ENCODE measurements around the gene PSD4. TPM values are rescaled to one million over a fixed set of nuclear protein-coding genes. Genes with fewer than 3 reads are reported as not detected.

PSD4 gene
- total RNA-seq, 1 donor from 2014 or later: 1.6 TPM

DNA sequence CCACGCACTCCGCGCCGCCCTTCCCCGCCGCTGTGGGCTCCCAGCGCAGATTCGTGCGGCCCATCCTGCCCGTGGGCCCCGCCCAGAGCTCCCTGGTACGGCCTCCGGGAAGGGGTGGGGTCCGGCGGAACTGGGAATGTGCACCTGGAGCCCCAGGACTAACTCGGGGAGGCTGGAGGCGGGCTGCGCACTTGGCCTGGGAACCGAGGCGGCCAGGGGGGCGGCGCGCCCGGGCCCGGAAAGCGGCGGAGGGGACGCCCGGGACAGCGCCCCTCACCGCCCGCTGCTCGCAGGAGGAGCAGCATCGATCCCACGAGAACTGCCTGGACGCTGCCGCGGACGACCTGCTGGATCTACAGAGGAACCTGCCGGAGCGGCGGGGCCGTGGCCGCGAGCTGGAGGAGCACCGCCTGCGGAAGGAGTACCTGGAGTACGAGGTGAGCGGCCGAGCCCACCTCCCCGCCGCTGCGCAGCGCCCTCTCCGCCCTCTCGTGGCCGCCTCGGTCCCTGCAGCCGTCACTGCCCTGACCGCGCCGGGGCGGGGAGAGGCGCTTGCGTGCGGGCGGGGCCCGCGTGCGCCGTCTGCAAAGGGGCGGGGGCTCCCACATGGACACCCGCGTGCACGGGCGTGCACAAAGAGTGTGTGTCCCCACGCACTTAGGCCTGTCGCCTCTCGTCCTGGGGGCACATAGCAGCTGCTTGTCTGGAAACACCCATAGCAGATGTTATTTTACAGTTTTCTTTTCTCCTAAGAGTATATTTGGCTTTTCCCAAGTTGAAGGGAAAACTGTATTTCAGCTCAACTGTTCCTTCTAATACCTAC is 25.2 kb downstream of the PSD4 start:
- peaks cover 0 to 11% (median 6%) of the 10 kb centered on the region in 3 donors for H3K4me1 ChIP-seq (ENCODE audit: control insufficient read depth in 3 of 3, insufficient read depth in 3 of 3, low read length in 3 of 3)
- H3K27ac ChIP-seq (ENCODE audit: low read depth, low read length): no peak overlapping the region
- no peaks in the 10 kb centered on the region for H3K27me3 ChIP-seq (ENCODE audit: control insufficient read depth in 3 of 3, insufficient read depth in 3 of 3, low read length in 3 of 3)
- H3K36me3 ChIP-seq (ENCODE audit: control insufficient read depth in 3 of 3, insufficient read depth in 3 of 3, low read length in 3 of 3): no peaks in the 10 kb centered on the region
- peak overlapping the region; percentile 63 to 84 (median 79) for H3K4me3 ChIP-seq (ENCODE audit: low read length in 3 of 3)
- H3K9ac ChIP-seq (ENCODE audit: low read depth in 1 of 3, low read length in 3 of 3): peak overlapping the region in 2 of 3 donors; percentile 59 to 74
- H3K9me3 ChIP-seq (ENCODE audit: control insufficient read depth in 3 of 3, low read length in 3 of 3): no peaks in the 10 kb centered on the region

DNA sequence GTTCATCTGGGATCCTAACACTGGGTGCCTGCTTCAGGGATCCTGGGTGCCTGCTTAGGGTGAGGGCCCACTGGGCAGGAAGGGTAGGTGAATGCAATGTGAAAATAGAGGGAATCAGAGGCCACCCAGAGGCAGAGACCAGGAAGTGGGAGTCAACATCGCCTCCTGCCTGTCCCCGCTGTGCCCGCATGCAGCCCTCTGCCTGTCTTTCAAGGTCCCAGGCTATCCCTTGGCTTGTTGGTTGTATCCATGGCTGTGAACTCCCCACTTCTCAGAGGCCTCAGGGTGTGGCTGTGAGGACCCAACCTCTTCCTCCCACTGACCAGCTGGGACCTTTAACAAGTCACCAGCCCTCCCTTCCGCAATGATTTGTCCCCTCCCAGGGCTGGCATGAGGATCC is 26.5 kb downstream of the PSD4 start:
- H3K27me3 ChIP-seq (ENCODE audit: control insufficient read depth in 3 of 3, insufficient read depth in 3 of 3, low read length in 3 of 3): no peaks in the 10 kb centered on the region
- H3K4me1 ChIP-seq (ENCODE audit: control insufficient read depth in 3 of 3, insufficient read depth in 3 of 3, low read length in 3 of 3): peaks cover 0 to 11% (median 6%) of the 10 kb centered on the region in 3 donors
- H3K9ac ChIP-seq (ENCODE audit: low read depth in 1 of 3, low read length in 3 of 3): no peak overlapping the region
- no peaks in the 10 kb centered on the region for H3K36me3 ChIP-seq (ENCODE audit: control insufficient read depth in 3 of 3, insufficient read depth in 3 of 3, low read length in 3 of 3)
- no peak overlapping the region for H3K4me3 ChIP-seq (ENCODE audit: low read length in 3 of 3)
- H3K27ac ChIP-seq (ENCODE audit: low read depth, low read length): no peak overlapping the region
- no peaks in the 10 kb centered on the region for H3K9me3 ChIP-seq (ENCODE audit: control insufficient read depth in 3 of 3, low read length in 3 of 3)

DNA sequence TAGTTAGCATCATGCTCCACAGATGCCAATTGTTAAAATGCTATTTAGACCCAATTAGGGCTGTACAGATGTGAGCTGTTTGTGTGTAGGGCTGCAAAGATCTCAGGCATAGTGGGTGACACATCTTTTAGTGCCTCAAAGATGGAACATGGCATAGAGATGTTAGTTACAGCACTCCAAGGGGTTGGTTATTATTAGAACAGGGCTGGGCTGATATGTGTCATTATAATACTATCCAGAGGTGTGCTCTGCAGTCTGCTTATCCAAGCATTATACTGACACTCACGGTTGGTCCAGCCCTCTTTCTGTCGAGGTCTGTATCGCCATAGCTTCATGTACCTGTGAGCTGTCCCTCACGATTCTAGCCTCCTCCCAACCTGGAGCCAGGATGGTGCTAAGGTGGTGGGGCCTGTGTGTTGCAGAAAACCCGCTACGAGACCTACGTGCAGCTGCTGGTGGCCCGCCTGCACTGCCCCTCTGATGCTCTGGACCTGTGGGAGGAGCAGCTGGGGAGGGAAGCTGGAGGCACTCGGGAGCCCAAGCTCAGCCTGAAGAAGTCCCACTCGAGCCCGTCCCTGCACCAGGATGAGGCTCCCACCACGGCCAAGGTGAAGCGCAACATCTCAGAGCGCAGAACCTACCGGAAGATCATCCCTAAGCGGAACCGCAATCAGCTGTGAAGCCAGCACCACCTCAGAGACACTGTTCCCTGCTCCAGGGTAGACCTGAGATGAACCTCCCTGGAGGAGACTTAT is 27.1 kb downstream of the PSD4 start:
- Histone ChIP-seq H3K9me3 (ENCODE audit: control insufficient read depth in 3 of 3, low read length in 3 of 3) (no peaks in the 10 kb centered on the region), H3K9ac (ENCODE audit: low read depth in 1 of 3, low read length in 3 of 3) (no peak overlapping the region), H3K27me3 (ENCODE audit: control insufficient read depth in 3 of 3, insufficient read depth in 3 of 3, low read length in 3 of 3) (no peaks in the 10 kb centered on the region), H3K4me1 (ENCODE audit: control insufficient read depth in 3 of 3, insufficient read depth in 3 of 3, low read length in 3 of 3) (peaks cover 0 to 11% (median 6%) of the 10 kb centered on the region in 3 donors), H3K27ac (ENCODE audit: low read depth, low read length) (no peak overlapping the region), H3K36me3 (ENCODE audit: control insufficient read depth in 3 of 3, insufficient read depth in 3 of 3, low read length in 3 of 3) (no peaks in the 10 kb centered on the region), H3K4me3 (ENCODE audit: low read length in 3 of 3) (no peak overlapping the region)

DNA sequence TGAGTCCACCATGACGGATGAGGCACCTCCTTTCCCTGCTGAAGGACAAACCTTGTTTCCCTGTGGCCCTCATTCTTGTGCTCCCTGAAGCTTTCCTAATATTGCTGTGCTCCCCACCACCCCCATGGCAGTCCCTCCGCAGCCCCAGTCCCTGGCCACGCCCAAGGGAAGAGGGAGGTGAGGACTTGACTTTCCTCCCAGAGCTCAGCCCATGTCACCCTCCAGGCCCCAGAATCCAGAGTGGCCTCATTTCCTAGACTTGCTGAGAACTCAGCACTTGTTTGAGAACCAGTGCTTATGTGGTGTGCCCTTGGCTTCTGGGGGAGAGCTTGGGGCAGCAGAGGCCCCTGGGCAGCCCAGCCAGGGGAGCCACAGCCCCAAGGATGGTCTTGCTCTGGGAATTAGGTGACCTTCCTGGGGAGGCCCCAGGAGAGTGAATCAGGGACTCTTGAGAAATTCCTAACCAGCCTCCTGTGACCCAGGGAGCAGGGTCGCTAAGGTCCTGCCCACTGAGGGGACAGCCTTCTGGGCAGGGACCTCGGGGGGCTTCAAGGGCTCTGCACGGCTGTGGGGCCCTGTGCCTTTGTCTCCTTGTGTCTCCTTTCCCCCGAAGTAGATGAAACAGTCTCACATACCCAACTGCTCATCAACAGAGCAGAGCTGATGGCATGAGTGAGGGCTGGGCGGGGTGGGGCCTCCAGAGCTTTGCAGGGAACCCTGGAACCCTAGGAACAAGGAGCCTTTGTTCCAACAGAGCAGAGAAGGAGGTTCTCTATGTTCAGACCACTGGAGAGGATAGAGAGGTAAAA is 27.9 kb downstream of the PSD4 start:
- Histone ChIP-seq H3K27me3 (ENCODE audit: control insufficient read depth in 3 of 3, insufficient read depth in 3 of 3, low read length in 3 of 3) (no peaks in the 10 kb centered on the region), H3K9me3 (ENCODE audit: control insufficient read depth in 3 of 3, low read length in 3 of 3) (no peaks in the 10 kb centered on the region), H3K4me1 (ENCODE audit: control insufficient read depth in 3 of 3, insufficient read depth in 3 of 3, low read length in 3 of 3) (peaks cover 0 to 11% (median 6%) of the 10 kb centered on the region in 3 donors), H3K36me3 (ENCODE audit: control insufficient read depth in 3 of 3, insufficient read depth in 3 of 3, low read length in 3 of 3) (no peaks in the 10 kb centered on the region), H3K27ac (ENCODE audit: low read depth, low read length) (no peak overlapping the region), H3K9ac (ENCODE audit: low read depth in 1 of 3, low read length in 3 of 3) (no peak overlapping the region), H3K4me3 (ENCODE audit: low read length in 3 of 3) (no peak overlapping the region)

DNA sequence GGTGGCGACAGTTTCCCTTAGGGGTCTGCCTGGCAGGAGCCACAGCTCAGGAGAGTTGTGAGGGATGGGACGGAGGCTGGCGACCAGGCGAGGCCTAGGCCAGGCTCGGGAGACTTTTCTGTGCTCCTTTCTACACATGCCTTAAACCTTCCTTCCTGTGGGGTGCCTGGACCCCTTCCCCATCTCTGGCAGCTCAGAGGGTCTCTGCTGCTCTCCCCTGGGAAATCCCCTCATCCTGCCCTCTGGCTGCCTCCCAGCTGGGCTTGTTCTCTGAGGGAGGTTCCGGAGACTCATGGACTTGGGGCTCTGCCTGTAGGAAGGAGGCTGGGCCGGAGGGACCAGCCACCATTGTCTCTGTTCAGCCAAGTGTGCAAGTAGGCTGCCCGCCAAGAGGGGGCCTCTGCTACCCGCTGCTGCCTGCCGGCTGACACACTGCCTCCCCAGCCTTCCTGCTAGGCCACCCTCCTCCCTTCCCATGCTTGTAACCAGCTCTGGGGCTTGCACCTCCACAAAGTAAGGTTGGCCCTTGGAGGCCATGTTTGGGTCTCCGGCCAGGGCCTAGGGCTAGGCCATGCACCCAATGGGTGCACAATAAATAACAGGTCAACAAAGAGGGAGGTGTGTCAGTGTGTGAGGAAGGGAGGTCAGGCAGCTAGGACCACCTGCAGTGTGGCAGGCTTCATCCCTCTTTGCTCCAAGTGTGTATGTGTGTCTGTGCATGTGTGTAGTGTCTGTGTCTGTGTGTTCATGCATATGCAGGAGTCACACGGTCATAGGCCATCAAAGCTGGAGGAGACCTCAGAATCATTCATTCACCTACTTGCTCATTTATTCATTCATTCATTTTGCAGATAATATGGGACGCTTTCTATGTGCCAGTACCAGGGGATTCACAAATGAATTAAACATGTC is 28.8 kb downstream of the PSD4 start:
- Histone ChIP-seq H3K9ac (ENCODE audit: low read depth in 1 of 3, low read length in 3 of 3) (no peak overlapping the region), H3K36me3 (ENCODE audit: control insufficient read depth in 3 of 3, insufficient read depth in 3 of 3, low read length in 3 of 3) (no peaks in the 10 kb centered on the region), H3K4me3 (ENCODE audit: low read length in 3 of 3) (no peak overlapping the region), H3K4me1 (ENCODE audit: control insufficient read depth in 3 of 3, insufficient read depth in 3 of 3, low read length in 3 of 3) (peaks cover 0 to 11% (median 6%) of the 10 kb centered on the region in 3 donors), H3K9me3 (ENCODE audit: control insufficient read depth in 3 of 3, low read length in 3 of 3) (no peaks in the 10 kb centered on the region), H3K27ac (ENCODE audit: low read depth, low read length) (no peak overlapping the region), H3K27me3 (ENCODE audit: control insufficient read depth in 3 of 3, insufficient read depth in 3 of 3, low read length in 3 of 3) (no peaks in the 10 kb centered on the region)

DNA sequence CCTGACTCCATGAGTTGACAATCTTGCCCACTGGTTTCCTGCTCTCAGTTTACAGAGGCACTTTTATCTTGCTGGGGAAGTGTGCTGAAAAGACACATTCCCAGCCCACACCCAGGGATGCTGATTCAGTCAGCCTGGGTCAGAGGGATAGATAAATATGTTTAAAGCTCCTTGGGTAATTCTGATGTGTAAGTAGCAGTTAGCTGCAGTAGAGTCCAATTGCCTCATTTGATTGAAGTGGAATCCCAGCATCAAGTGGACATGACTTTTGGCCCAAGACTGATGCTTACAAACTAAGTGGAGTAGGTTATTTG is 29.4 kb downstream of the PSD4 start:
- Histone ChIP-seq H3K36me3 (ENCODE audit: control insufficient read depth in 3 of 3, insufficient read depth in 3 of 3, low read length in 3 of 3) (no peaks in the 10 kb centered on the region), H3K9me3 (ENCODE audit: control insufficient read depth in 3 of 3, low read length in 3 of 3) (no peaks in the 10 kb centered on the region), H3K27ac (ENCODE audit: low read depth, low read length) (no peak overlapping the region)

DNA sequence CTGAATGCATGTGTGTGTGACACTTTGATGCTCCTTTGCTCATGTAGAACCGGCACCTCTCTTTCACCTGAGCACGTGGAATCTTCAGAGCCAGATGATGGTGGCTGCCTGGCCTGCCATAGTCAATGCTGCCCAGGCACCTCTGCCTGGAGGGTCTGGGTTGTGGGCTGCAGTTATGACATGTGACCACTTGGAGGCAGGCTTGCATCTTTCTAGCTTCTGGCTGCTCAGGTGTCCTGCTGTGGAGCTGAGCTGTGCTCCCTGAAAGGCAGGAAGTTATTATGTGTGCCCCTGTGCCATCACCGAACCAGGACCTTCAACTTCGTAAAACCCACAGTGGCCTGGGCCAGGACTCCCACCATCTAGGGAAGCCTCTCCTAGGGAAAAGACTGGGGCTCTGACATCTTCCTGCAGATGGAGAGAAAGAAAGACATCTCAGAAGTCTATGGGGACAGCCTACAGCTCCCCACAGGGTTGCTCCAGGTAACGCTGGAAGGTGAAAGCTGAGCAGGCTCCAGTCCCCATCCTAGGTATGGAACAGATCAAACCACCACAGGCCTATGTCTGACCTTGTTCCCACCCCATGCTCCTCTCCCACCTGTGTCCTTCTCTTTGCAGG is 30.2 kb downstream of the PSD4 start:
- no peak overlapping the region for H3K9ac ChIP-seq (ENCODE audit: low read depth in 1 of 3, low read length in 3 of 3)
- no peak overlapping the region for H3K4me3 ChIP-seq (ENCODE audit: low read length in 3 of 3)
- H3K36me3 ChIP-seq (ENCODE audit: control insufficient read depth in 3 of 3, insufficient read depth in 3 of 3, low read length in 3 of 3): no peaks in the 10 kb centered on the region
- H3K4me1 ChIP-seq (ENCODE audit: control insufficient read depth in 3 of 3, insufficient read depth in 3 of 3, low read length in 3 of 3): peaks cover 0 to 5% (median under 1%) of the 10 kb centered on the region in 3 donors
- H3K9me3 ChIP-seq (ENCODE audit: control insufficient read depth in 3 of 3, low read length in 3 of 3): no peaks in the 10 kb centered on the region
- H3K27ac ChIP-seq (ENCODE audit: low read depth, low read length): no peak overlapping the region
- H3K27me3 ChIP-seq (ENCODE audit: control insufficient read depth in 3 of 3, insufficient read depth in 3 of 3, low read length in 3 of 3): no peaks in the 10 kb centered on the region

More for the DNA sequence above, 29.4 kb downstream of the PSD4 start:
- no peak overlapping the region for H3K4me3 ChIP-seq (ENCODE audit: low read length in 3 of 3)
- H3K4me1 ChIP-seq (ENCODE audit: control insufficient read depth in 3 of 3, insufficient read depth in 3 of 3, low read length in 3 of 3): peaks cover 0 to 11% (median 6%) of the 10 kb centered on the region in 3 donors
- no peaks in the 10 kb centered on the region for H3K27me3 ChIP-seq (ENCODE audit: control insufficient read depth in 3 of 3, insufficient read depth in 3 of 3, low read length in 3 of 3)
- no peak overlapping the region for H3K9ac ChIP-seq (ENCODE audit: low read depth in 1 of 3, low read length in 3 of 3)

DNA sequence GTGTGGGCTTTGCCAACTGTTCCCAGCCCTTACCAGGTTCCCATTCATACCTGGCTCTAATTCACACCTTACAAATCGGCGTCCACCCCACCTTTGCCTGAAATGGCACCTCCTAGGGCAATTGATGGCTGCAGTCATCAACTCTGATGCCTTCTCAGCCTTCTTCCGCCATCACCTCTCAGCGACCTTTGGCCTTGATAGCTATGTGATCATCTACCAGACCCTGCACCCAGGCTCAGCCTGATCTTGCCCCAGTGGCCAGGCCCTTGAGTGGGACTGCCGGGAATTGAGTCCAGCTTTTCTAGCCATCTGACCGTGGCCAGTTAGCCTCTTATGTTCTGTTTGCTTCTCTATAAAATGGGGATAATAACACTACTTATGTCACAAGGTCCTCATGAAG is 32.5 kb downstream of the PSD4 start:
- no peak overlapping the region for H3K9ac ChIP-seq (ENCODE audit: low read depth in 1 of 3, low read length in 3 of 3)
- no peaks in the 10 kb centered on the region for H3K9me3 ChIP-seq (ENCODE audit: control insufficient read depth in 3 of 3, low read length in 3 of 3)
- H3K4me1 ChIP-seq (ENCODE audit: control insufficient read depth in 3 of 3, insufficient read depth in 3 of 3, low read length in 3 of 3): peaks cover 0 to 4% (median 2%) of the 10 kb centered on the region in 3 donors
- H3K4me3 ChIP-seq (ENCODE audit: low read length in 3 of 3): no peak overlapping the region
- H3K27ac ChIP-seq (ENCODE audit: low read depth, low read length): no peak overlapping the region
- H3K36me3 ChIP-seq (ENCODE audit: control insufficient read depth in 3 of 3, insufficient read depth in 3 of 3, low read length in 3 of 3): no peaks in the 10 kb centered on the region
- H3K27me3 ChIP-seq (ENCODE audit: control insufficient read depth in 3 of 3, insufficient read depth in 3 of 3, low read length in 3 of 3): no peaks in the 10 kb centered on the region

DNA sequence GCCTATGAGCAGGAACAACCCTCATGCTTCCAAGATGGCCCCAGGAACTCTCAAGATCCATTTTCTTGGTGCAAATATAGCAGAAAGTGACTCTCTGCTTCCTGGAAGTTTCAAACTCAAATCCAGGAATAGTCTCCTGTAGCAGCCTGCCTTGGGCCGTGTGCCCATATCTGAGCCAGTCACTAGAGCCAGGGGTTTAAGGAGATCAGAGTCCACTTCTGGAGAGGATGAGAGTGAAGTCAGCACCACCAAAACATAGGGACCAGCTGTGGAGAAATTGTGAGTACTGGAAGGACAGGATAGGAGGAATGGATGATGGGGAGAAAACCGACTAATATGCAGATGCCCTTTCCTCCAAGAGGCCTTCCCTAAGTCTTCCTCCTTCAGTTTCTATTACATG is 33.2 kb downstream of the PSD4 start:
- Histone ChIP-seq H3K9me3 (ENCODE audit: control insufficient read depth in 3 of 3, low read length in 3 of 3) (no peaks in the 10 kb centered on the region), H3K27me3 (ENCODE audit: control insufficient read depth in 3 of 3, insufficient read depth in 3 of 3, low read length in 3 of 3) (no peaks in the 10 kb centered on the region), H3K4me1 (ENCODE audit: control insufficient read depth in 3 of 3, insufficient read depth in 3 of 3, low read length in 3 of 3) (peaks cover 3 to 11% (median 9%) of the 10 kb centered on the region in 3 donors), H3K36me3 (ENCODE audit: control insufficient read depth in 3 of 3, insufficient read depth in 3 of 3, low read length in 3 of 3) (no peaks in the 10 kb centered on the region), H3K4me3 (ENCODE audit: low read length in 3 of 3) (no peak overlapping the region), H3K27ac (ENCODE audit: low read depth, low read length) (no peak overlapping the region), H3K9ac (ENCODE audit: low read depth in 1 of 3, low read length in 3 of 3) (no peak overlapping the region)

Data from skeletal muscle tissue (tissue), 4 donors.